Keratinocyte (primary cell): Measurements from ENCODE around the gene PHIP. TPM values are rescaled to one million over a fixed set of nuclear protein-coding genes. Genes with fewer than 3 reads are reported as not detected.

Experiments
- DNase-seq: peaks from one replicate; pipeline ENCODE4 v3.0.0-alpha.2; 2011; ENCODE audit warnings: low read depth, missing footprints, low spot score
- FAIRE-seq: peaks from 2 replicates; lab custom pipeline; 2011; peaks lifted over from hg19 to GRCh38; lab: Jason Lieb, UNC
- H2AFZ ChIP-seq: 2 replicates; pipeline ENCODE4 v1.6.0; 2012; ENCODE audit warnings: low read length, control low read depth, inconsistent platforms; ENCODE audit not compliant: control insufficient read depth
- H3K27ac ChIP-seq: 2 replicates; pipeline ENCODE4 v1.5.1; 2011; ENCODE audit warnings: low read length; ENCODE audit not compliant: control insufficient read depth, insufficient read depth
- H3K27me3 ChIP-seq: 3 replicates; pipeline ENCODE4 v1.6.0; 2011; ENCODE audit warnings: low read length; ENCODE audit not compliant: control insufficient read depth, insufficient read depth; ENCODE audit errors: extremely low read depth
- H3K36me3 ChIP-seq, 2 experiments: 2 replicates in 1 of 2; 3 replicates in 1 of 2; pipeline ENCODE4 v1.5.1; 2011; ENCODE audit warnings: low read length in 2 of 2, mild to moderate bottlenecking in 1 of 2; ENCODE audit not compliant: control insufficient read depth in 2 of 2, insufficient read depth in 2 of 2; ENCODE audit errors: extremely low read depth in 1 of 2
- H3K4me1 ChIP-seq: 3 replicates; pipeline ENCODE4 v1.5.1; 2011; ENCODE audit warnings: low read length; ENCODE audit not compliant: control insufficient read depth, insufficient read depth; ENCODE audit errors: extremely low read depth
- H3K4me2 ChIP-seq: 3 replicates; pipeline ENCODE4 v1.6.0; 2011; ENCODE audit warnings: low read depth, low read length; ENCODE audit not compliant: control insufficient read depth, insufficient read depth; ENCODE audit errors: extremely low read depth
- H3K4me3 ChIP-seq, 3 experiments: fragments of 200-600 bp in 1 of 3; sonication (generic) in 1 of 3; 2 replicates in 2 of 3; 3 replicates in 1 of 3; pipeline ENCODE4 v1.5.1; 2011 to 2016; ENCODE audit warnings: low read length in 3 of 3, mild to moderate bottlenecking in 3 of 3, control low read depth in 2 of 3, inconsistent platforms in 1 of 3, low read depth in 1 of 3, mixed read lengths in 1 of 3, mixed run types in 1 of 3, moderate library complexity in 1 of 3; ENCODE audit not compliant: control insufficient read depth in 2 of 3, insufficient read depth in 2 of 3; ENCODE audit errors: extremely low read depth in 1 of 3
- H3K79me2 ChIP-seq: 2 replicates; pipeline ENCODE4 v1.6.0; 2012; ENCODE audit warnings: low read length; ENCODE audit not compliant: control insufficient read depth, insufficient read depth
- H3K9ac ChIP-seq: 3 replicates; pipeline ENCODE4 v1.6.0; 2011; ENCODE audit warnings: low read length; ENCODE audit not compliant: control insufficient read depth, insufficient read depth; ENCODE audit errors: extremely low read depth
- H3K9me1 ChIP-seq: 3 replicates; pipeline ENCODE4 v1.6.0; 2011; ENCODE audit warnings: low read length; ENCODE audit not compliant: control insufficient read depth, insufficient read depth; ENCODE audit errors: extremely low read depth
- H3K9me3 ChIP-seq: 2 replicates; pipeline ENCODE4 v1.5.1; 2012; ENCODE audit warnings: low read depth, low read length; ENCODE audit not compliant: control insufficient read depth
- H4K20me1 ChIP-seq: 3 replicates; pipeline ENCODE4 v1.6.0; 2011; ENCODE audit warnings: low read length; ENCODE audit not compliant: control insufficient read depth, insufficient read depth; ENCODE audit errors: extremely low read depth
- EZH2 ChIP-seq: IDR thresholded peaks from one replicate; pipeline ENCODE4 v1.6.1; 2012; ENCODE audit warnings: inconsistent platforms, mild to moderate bottlenecking, low read length, moderate library complexity
- dilution Hi-C: fragments of 300-500 bp; cut with MboI; formaldehyde crosslinking; loops from one replicate; pipeline ENCODE4 v1.7.0; 2020; ENCODE audit warnings: low sequenced_read_pairs; ENCODE audit not compliant: extremely low pct_ligation_motif_present
- polyA plus RNA-seq, 5 experiments: library from polyadenylated mRNA; depleted of rRNA in 3 of 5; stranded (reverse) in 3 of 5; stranded (forward) in 1 of 5; unstranded in 1 of 5; fragments of >200 nt; gene quantifications; 1 replicate in 1 of 5; 2 replicates in 3 of 5; 3 replicates in 1 of 5; pipeline versions ENCODE4 v1.2.1 to v1.2.3, GENCODE V29; 2011 to 2012; ENCODE audit warnings: missing spikeins in 2 of 5, low read depth in 1 of 5, low replicate concordance in 1 of 5
- TF ChIP-seq, protein P1 (sequence below), 3 experiments: IDR thresholded peaks in 1 of 3; conservative IDR thresholded peaks in 1 of 3; optimal IDR thresholded peaks in 1 of 3; 2 replicates in 2 of 3; 3 replicates in 1 of 3; pipeline versions ENCODE3 to v1.5.1; 2011; ENCODE audit warnings: low read length in 3 of 3, mild to moderate bottlenecking in 3 of 3, moderate library complexity in 2 of 3, control low read depth in 1 of 3, inconsistent platforms in 1 of 3; ENCODE audit not compliant: insufficient read depth in 2 of 3; ENCODE audit errors: extremely low read depth in 1 of 3

The PHIP gene
- polyA plus RNA-seq, 1 donor (not counting 4 experiments of a cell fraction or from before 2014, with no cell fraction given): 7.9 TPM

DNA sequence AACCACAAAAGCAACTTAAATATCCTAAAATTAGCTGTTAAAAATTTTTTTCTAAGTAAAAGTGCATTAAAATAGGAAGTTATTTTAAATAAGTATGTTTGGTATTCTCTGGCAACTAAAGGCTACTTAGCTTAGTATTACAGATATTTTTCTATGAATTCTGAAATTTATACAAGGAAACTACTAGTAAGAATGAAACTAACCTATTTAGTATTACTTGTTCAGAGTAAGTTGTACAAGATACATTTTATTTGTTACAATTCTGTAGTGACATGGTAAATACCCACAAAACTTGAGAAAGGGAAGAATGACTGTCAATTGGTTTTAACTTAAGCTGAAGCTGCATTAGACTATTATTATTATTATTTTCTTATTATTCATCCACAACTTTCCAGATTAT lies 6.5 kb downstream of the PHIP start:
- DNase-seq: no peak
- H3K9ac ChIP-seq: no peak overlapping the region
- H3K36me3 ChIP-seq: no peaks in the 10 kb centered on the region
- no peak for FAIRE-seq
- dilution Hi-C loops: no loop called here
- H4K20me1 ChIP-seq: no peaks in the 10 kb centered on the region
- H3K4me1 ChIP-seq: peaks cover 14% of the 10 kb centered on the region
- no peaks in the 10 kb centered on the region for H3K9me1 ChIP-seq
- H2AFZ ChIP-seq: no peak overlapping the region
- H3K9me3 ChIP-seq: no peaks in the 10 kb centered on the region
- H3K4me2 ChIP-seq: no peak overlapping the region
- peaks cover 56% of the 10 kb centered on the region for H3K79me2 ChIP-seq
- no peak overlapping the region for H3K4me3 ChIP-seq
- H3K27ac ChIP-seq: no peak overlapping the region
- TF ChIP-seq, protein P1, sequence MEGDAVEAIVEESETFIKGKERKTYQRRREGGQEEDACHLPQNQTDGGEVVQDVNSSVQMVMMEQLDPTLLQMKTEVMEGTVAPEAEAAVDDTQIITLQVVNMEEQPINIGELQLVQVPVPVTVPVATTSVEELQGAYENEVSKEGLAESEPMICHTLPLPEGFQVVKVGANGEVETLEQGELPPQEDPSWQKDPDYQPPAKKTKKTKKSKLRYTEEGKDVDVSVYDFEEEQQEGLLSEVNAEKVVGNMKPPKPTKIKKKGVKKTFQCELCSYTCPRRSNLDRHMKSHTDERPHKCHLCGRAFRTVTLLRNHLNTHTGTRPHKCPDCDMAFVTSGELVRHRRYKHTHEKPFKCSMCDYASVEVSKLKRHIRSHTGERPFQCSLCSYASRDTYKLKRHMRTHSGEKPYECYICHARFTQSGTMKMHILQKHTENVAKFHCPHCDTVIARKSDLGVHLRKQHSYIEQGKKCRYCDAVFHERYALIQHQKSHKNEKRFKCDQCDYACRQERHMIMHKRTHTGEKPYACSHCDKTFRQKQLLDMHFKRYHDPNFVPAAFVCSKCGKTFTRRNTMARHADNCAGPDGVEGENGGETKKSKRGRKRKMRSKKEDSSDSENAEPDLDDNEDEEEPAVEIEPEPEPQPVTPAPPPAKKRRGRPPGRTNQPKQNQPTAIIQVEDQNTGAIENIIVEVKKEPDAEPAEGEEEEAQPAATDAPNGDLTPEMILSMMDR (optimal IDR thresholded peaks at IDR 0.05 in 1 of 3, IDR thresholded peaks at IDR 0.05 in 1 of 3, conservative IDR thresholded peaks at IDR 0.05 in 1 of 3; ENCODE audit: extremely low read depth in 1 of 3, insufficient read depth in 2 of 3, low read length in 3 of 3): no peak
- no peak for TF ChIP-seq EZH2
- no peaks in the 10 kb centered on the region for H3K27me3 ChIP-seq

DNA sequence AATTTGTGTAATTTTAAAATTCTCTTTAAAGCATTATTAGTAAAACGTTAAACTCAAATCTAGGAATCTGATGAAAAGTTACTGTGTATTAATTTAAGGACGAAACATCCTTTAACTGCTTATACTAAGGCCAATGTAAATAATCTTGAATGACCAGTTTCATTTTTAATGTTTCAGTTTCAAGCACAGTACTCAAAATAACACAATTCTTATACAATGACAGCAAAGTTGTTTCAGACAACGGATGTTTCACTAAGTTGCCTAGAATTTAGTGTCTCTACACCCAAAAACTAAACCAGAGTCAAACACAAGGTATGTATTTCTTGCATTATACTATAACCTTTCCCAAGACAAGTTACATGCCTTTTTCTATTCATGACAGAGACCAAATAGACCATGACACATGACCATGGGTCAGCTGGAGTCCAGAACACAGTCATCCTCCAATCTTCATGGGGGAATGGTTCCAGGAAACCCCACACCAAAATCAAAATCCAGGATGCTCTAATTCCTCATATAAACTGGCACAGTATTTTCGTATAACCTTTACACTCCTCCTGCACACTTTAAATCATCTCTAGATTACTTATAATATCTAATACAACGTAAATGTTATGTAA lies 7.7 kb downstream of the PHIP start:
- DNase-seq: no peak
- TF ChIP-seq EZH2: no peak
- TF ChIP-seq, protein P1 (optimal IDR thresholded peaks at IDR 0.05 in 1 of 3, IDR thresholded peaks at IDR 0.05 in 1 of 3, conservative IDR thresholded peaks at IDR 0.05 in 1 of 3; ENCODE audit: extremely low read depth in 1 of 3, insufficient read depth in 2 of 3, low read length in 3 of 3): no peak
- H3K27ac ChIP-seq: no peak overlapping the region
- no peak overlapping the region for H2AFZ ChIP-seq
- H3K27me3 ChIP-seq: no peaks in the 10 kb centered on the region
- no peaks in the 10 kb centered on the region for H3K9me1 ChIP-seq
- peaks cover 4% of the 10 kb centered on the region for H3K4me1 ChIP-seq
- no peak overlapping the region for H3K4me2 ChIP-seq
- FAIRE-seq: no peak
- H3K9ac ChIP-seq: no peak overlapping the region
- no peaks in the 10 kb centered on the region for H3K9me3 ChIP-seq
- H4K20me1 ChIP-seq: no peaks in the 10 kb centered on the region
- dilution Hi-C loops: no loop called here
- H3K4me3 ChIP-seq: no peak overlapping the region
- peaks cover 47% of the 10 kb centered on the region for H3K79me2 ChIP-seq
- no peaks in the 10 kb centered on the region for H3K36me3 ChIP-seq
